IMR-90 (cell line): ENCODE results near the gene VPS35. TPM values are rescaled to one million over a fixed set of nuclear protein-coding genes. Genes with fewer than 3 reads are reported as not detected.

Experiments
- ATAC-seq: fragments of 200-7000 bp; cut with Tn5 transposase; 2 replicates; pipeline ENCODE4 v1.9.1; 2020; ENCODE audit warnings: low read depth, mild to moderate bottlenecking, moderate library complexity
- BruUV-seq: library from RNA; stranded (reverse); fragments of 400-500 nt; replicated peaks from 2 replicates; lab custom pipeline; 2021; lab: Mats Ljungman, UMichigan
- CTCF ChIA-PET: fragments of 300-600 bp; formaldehyde crosslinking; extraction: SDS; loops from one replicate; lab custom pipeline; 2021; ENCODE audit warnings: antibody characterized with exemption; lab: Yijun Ruan, JAX
- POLR2A ChIA-PET: fragments of 300-600 bp; sonication (Branson Sonifier 250); formaldehyde crosslinking; loops from one replicate; lab custom pipeline; 2022; ENCODE audit warnings: antibody characterized with exemption; ENCODE audit not compliant: unreplicated experiment; lab: Charles Lee
- DNase-seq: peaks from one replicate; pipeline ENCODE4 v3.0.0; 2013
- H2AFZ ChIP-seq: replicated peaks from 2 replicates; pipeline ENCODE3; 2013; ENCODE audit warnings: low read length, mild to moderate bottlenecking; ENCODE audit not compliant: poor library complexity
- H2AK5ac ChIP-seq: 2 replicates; pipeline ENCODE4 v1.6.1; 2013; ENCODE audit warnings: low read depth, low read length, inconsistent platforms
- H2AK9ac ChIP-seq: replicated peaks from 2 replicates; pipeline ENCODE3; 2013; ENCODE audit warnings: mild to moderate bottlenecking, low read depth, low read length, moderate library complexity; ENCODE audit not compliant: poor library complexity
- H2BK120ac ChIP-seq: 2 replicates; pipeline ENCODE4 v1.6.1; 2013; ENCODE audit warnings: low read depth, low read length, inconsistent platforms
- H2BK15ac ChIP-seq: 3 replicates; pipeline ENCODE4 v1.6.1; 2013; ENCODE audit warnings: low read depth, low read length, inconsistent platforms
- H2BK20ac ChIP-seq: 2 replicates; pipeline ENCODE4 v1.6.1; 2013; ENCODE audit warnings: low read depth, mild to moderate bottlenecking, inconsistent platforms, low read length, moderate library complexity
- H2BK5ac ChIP-seq: 2 replicates; pipeline ENCODE4 v1.6.1; 2013; ENCODE audit warnings: mild to moderate bottlenecking, low read depth, low read length, inconsistent platforms; ENCODE audit not compliant: poor library complexity, severe bottlenecking
- H3K14ac ChIP-seq: replicated peaks from 2 replicates; pipeline ENCODE4 v1.6.1; 2013; ENCODE audit warnings: low read depth, low read length, inconsistent platforms
- H3K18ac ChIP-seq: 2 replicates; pipeline ENCODE4 v1.6.1; 2013; ENCODE audit warnings: low read depth, low read length, control low read depth
- H3K23ac ChIP-seq: 2 replicates; pipeline ENCODE4 v1.6.1; 2013; ENCODE audit warnings: low read depth, low read length, inconsistent platforms
- H3K27ac ChIP-seq: 2 replicates; pipeline ENCODE4 v1.5.1; 2013; ENCODE audit warnings: mild to moderate bottlenecking, control low read depth, low read length; ENCODE audit not compliant: insufficient read depth
- H3K27me3 ChIP-seq: 2 replicates; pipeline ENCODE4 v1.6.1; 2013; ENCODE audit warnings: low read length; ENCODE audit not compliant: control insufficient read depth, insufficient read depth
- H3K36me3 ChIP-seq: 2 replicates; pipeline ENCODE4 v1.6.1; 2013; ENCODE audit warnings: low read length, mixed read lengths; ENCODE audit not compliant: control insufficient read depth, insufficient read depth
- H3K4ac ChIP-seq: 2 replicates; pipeline ENCODE4 v1.6.1; 2013; ENCODE audit warnings: low read depth, low read length, inconsistent platforms
- H3K4me1 ChIP-seq: 2 replicates; pipeline ENCODE4 v1.6.1; 2013; ENCODE audit warnings: low read length, mixed read lengths; ENCODE audit not compliant: control insufficient read depth, insufficient read depth
- H3K4me2 ChIP-seq: 2 replicates; pipeline ENCODE4 v1.6.1; 2013; ENCODE audit warnings: low read depth, mild to moderate bottlenecking, control low read depth, low read length, moderate library complexity
- H3K4me3 ChIP-seq: 2 replicates; pipeline ENCODE4 v1.5.1; 2013; ENCODE audit warnings: low read depth, mild to moderate bottlenecking, control low read depth, low read length, moderate library complexity; ENCODE audit not compliant: insufficient read depth
- H3K56ac ChIP-seq: 2 replicates; pipeline ENCODE4 v1.6.1; 2013; ENCODE audit warnings: low read length, inconsistent platforms; ENCODE audit not compliant: insufficient read depth; ENCODE audit errors: extremely low read depth
- H3K79me1 ChIP-seq, 2 experiments: 2 replicates each; pipeline ENCODE4 v1.6.1; 2013; ENCODE audit warnings: low read length in 2 of 2, inconsistent platforms in 1 of 2, low read depth in 1 of 2
- H3K9ac ChIP-seq: 2 replicates; pipeline ENCODE4 v1.6.1; 2013; ENCODE audit warnings: low read depth, low read length, control low read depth
- H3K9me1 ChIP-seq: 2 replicates; pipeline ENCODE4 v1.6.1; 2013; ENCODE audit warnings: low read length, inconsistent platforms; ENCODE audit not compliant: insufficient read depth
- H3K9me3 ChIP-seq: 2 replicates; pipeline ENCODE4 v1.6.1; 2013; ENCODE audit warnings: low read length; ENCODE audit not compliant: control insufficient read depth, insufficient read depth
- H4K20me1 ChIP-seq: 2 replicates; pipeline ENCODE4 v1.6.1; 2013; ENCODE audit warnings: low read length, inconsistent platforms; ENCODE audit not compliant: insufficient read depth
- H4K5ac ChIP-seq: 2 replicates; pipeline ENCODE4 v1.6.1; 2013; ENCODE audit warnings: mild to moderate bottlenecking, low read depth, low read length, control low read depth
- H4K8ac ChIP-seq, 2 experiments: 2 replicates each; pipeline ENCODE4 v1.6.1; 2013; ENCODE audit warnings: low read depth in 2 of 2, low read length in 2 of 2, control low read depth in 1 of 2, inconsistent platforms in 1 of 2
- H4K91ac ChIP-seq: 2 replicates; pipeline ENCODE4 v1.6.1; 2013; ENCODE audit warnings: low read depth, low read length, inconsistent platforms; ENCODE audit not compliant: insufficient read depth
- BHLHE40 ChIP-seq: fragments of 150-350 bp; IDR thresholded peaks from 2 replicates; pipeline ENCODE4 v1.6.1; 2016; ENCODE audit warnings: mild to moderate bottlenecking, low read depth, low read length
- WGBS, 2 experiments: methylation state at CpG; one replicate each; pipeline versions ENCODE4 v1.1.5 to v1.1.7; 2013; ENCODE audit warnings: missing lambda C conversion rate in 2 of 2; ENCODE audit not compliant: insufficient read length in 1 of 2; ENCODE audit errors: extremely low coverage in 2 of 2; 5-methylcytosine and 5-hydroxymethylcytosine counted together
- dilution Hi-C: fragments of 300-500 bp; cut with HindIII; formaldehyde crosslinking; loops from one replicate; pipeline ENCODE4 v1.14.3; 2018; ENCODE audit warnings: low sequenced_read_pairs; ENCODE audit not compliant: unreplicated experiment
- in situ Hi-C: fragments of 300-500 bp; cut with MboI; formaldehyde crosslinking; loops from 3 replicates; pipeline ENCODE4 v1.14.3; 2019; ENCODE audit warnings: low sequenced_read_pairs, inconsistent platforms, mixed read lengths
- intact Hi-C: fragments of 100-400 bp; cut with micrococcal nuclease; formaldehyde crosslinking; loops from 2 replicates; pipeline ENCODE4 v1.10.0; 2022
- polyA plus RNA-seq, 3 experiments: library from polyadenylated mRNA; depleted of rRNA; stranded (reverse); fragments of >200 nt; gene quantifications; 2 replicates each; pipeline ENCODE4 v1.2.3, GENCODE V29; 2012; ENCODE audit warnings: low replicate concordance in 1 of 3
- total RNA-seq: library from RNA; depleted of rRNA; stranded (reverse); fragments of >200 nt; gene quantifications from 2 replicates; pipeline ENCODE4 v1.2.3, GENCODE V29; 2012
- TF ChIP-seq, protein P1 (sequence below): fragments of 150-350 bp; IDR thresholded peaks from 2 replicates; pipeline ENCODE4 v1.6.1; 2017; ENCODE audit warnings: mild to moderate bottlenecking, antibody characterized with exemption, low read length, low read depth

The VPS35 gene
- total and polyA plus RNA-seq, 2 of the 4 experiments (the other 2 are of a cell fraction): 42.3 to 89.4 TPM

DNA sequence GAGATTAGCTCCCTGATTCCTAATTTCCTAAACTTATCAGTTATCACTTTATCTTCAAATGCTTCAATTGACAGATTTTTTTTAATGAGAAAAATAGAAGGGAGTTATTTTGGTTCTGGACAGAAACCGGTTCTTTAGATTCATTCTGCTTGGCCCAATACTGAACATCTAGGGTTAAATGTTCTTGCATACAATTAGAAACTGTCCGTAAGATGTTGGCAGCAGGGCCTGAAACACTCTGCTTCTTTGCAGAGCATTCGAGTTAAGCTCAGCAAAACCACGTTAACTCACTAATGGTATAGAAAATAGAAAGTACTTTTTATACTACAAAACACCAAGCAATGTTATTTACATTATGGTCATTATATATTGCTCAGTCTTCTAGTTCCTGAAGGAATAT, 75.0 kb downstream of the VPS35 start:
- Histone ChIP-seq H3K9me3 (no peaks in the 10 kb centered on the region), H2BK15ac (no peak overlapping the region), H4K5ac (no peak overlapping the region), H2AFZ (no peak overlapping the region), H3K4me1 (no peaks in the 10 kb centered on the region), H3K23ac (no peak overlapping the region), H3K36me3 (no peaks in the 10 kb centered on the region), H2AK5ac (no peak overlapping the region), H2BK20ac (no peak overlapping the region), H3K9ac (no peak overlapping the region), H3K9me1 (no peaks in the 10 kb centered on the region; the same call in 1 of the 2 replicates), H2AK9ac (no peak overlapping the region), H3K14ac (no peak overlapping the region), H4K91ac (no peak overlapping the region), H3K79me1 (peaks cover 33 to 52% of the 10 kb centered on the region in 2 experiments), H3K56ac (no peak overlapping the region), H3K4me3 (no peak overlapping the region), H3K4ac (no peak overlapping the region), H3K18ac (no peak overlapping the region), H2BK120ac (no peak overlapping the region), H3K27me3 (no peaks in the 10 kb centered on the region), H2BK5ac (no peak overlapping the region), H4K20me1 (no peaks in the 10 kb centered on the region), H3K27ac (no peak overlapping the region), H4K8ac (no peak overlapping the region), H3K4me2 (no peak overlapping the region)
- POLR2A ChIA-PET: no interaction called here
- CTCF ChIA-PET: no interaction called here
- dilution Hi-C loops (no loop called here), intact Hi-C loops (no loop called here), in situ Hi-C loops (no loop called here)
- no TSS peak for BruUV-seq
- no CpG with 5 or more reads among the region's 4 CpGs for WGBS, 2 experiments
- no peak for TF ChIP-seq BHLHE40
- TF ChIP-seq, protein P1, sequence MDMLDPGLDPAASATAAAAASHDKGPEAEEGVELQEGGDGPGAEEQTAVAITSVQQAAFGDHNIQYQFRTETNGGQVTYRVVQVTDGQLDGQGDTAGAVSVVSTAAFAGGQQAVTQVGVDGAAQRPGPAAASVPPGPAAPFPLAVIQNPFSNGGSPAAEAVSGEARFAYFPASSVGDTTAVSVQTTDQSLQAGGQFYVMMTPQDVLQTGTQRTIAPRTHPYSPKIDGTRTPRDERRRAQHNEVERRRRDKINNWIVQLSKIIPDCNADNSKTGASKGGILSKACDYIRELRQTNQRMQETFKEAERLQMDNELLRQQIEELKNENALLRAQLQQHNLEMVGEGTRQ: no peak
- DNase-seq: no peak
- no peak for ATAC-seq
